Activated naive CD4-positive, alpha-beta T cell treated with anti-CD3 and anti-CD28 coated beads for 36 hours (primary cell): ENCODE data around the gene SH3PXD2B. TPM values are rescaled to one million over a fixed set of nuclear protein-coding genes. Genes with fewer than 3 reads are reported as not detected.
"Not testable (repeated sequence)": the region's sequence is repeated elsewhere in the genome, so short reads cannot be mapped to it uniquely, and the experiment has no call there.

ENCODE experiments used
- CTCF ChIA-PET: fragments of 350-600 bp; sonication (Branson Sonifier 250); formaldehyde crosslinking; loops from one replicate; lab custom pipeline; 2021; ENCODE audit warnings: antibody characterized with exemption; lab: Charles Lee
- DNase-seq: peaks from one replicate; pipeline ENCODE4 v3.0.0-alpha.2; 2020
- H3K27ac Mint-ChIP-seq: one replicate; pipeline ENCODE4 v1.8.0; 2021; ENCODE audit warnings: mild to moderate bottlenecking, mixed read lengths
- H3K27me3 Mint-ChIP-seq: one replicate; pipeline ENCODE4 v1.8.0; 2021; ENCODE audit warnings: low read depth, mixed read lengths
- H3K36me3 Mint-ChIP-seq: one replicate; pipeline ENCODE4 v1.8.0; 2021; ENCODE audit warnings: low read depth, mixed read lengths
- H3K4me1 Mint-ChIP-seq: one replicate; pipeline ENCODE4 v1.8.0; 2021; ENCODE audit warnings: low read depth, mixed read lengths
- H3K4me3 Mint-ChIP-seq: one replicate; pipeline ENCODE4 v1.8.0; 2021; ENCODE audit warnings: mild to moderate bottlenecking, moderate library complexity, mixed read lengths
- H3K9me3 Mint-ChIP-seq: one replicate; pipeline ENCODE4 v1.8.0; 2021; ENCODE audit warnings: mixed read lengths
- intact Hi-C: fragments of 100-400 bp; cut with micrococcal nuclease; formaldehyde crosslinking; loops from one replicate; pipeline ENCODE4 v1.15.1; 2023
- total RNA-seq, 2 experiments: library from RNA; stranded (reverse); gene quantifications; one replicate each; pipeline ENCODE4 v1.2.3, GENCODE V29; 2021

Gene SH3PXD2B
- total RNA-seq, 2 experiments from 2014 or later: 1.1 to 1.3 TPM

DNA sequence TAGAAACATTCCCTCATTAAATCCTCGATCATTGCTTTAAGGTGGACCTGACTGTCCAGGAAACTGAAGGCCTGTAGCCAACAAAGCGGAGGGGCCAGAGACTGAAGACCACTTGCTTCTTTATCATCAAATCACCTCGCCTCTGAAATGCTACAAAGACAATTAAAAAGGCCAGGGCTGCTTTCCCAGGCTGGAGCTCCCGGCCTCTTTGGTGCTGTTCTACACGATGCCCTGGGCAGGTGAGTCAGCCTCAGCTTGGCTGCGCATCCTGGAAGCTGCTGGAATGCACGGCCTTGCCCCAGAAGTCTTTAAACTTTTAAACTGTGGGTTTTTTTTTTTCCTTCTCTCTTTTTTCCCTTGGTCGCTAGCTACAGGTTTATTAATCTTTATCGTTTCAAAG is 46.5 kb downstream of the SH3PXD2B start:
- no peak for DNase-seq
- Mint-ChIP-seq H3K27ac (no peak overlapping the region), H3K36me3 (no peaks in the 10 kb centered on the region), H3K27me3 (peaks cover 4% of the 10 kb centered on the region), H3K4me1 (peaks cover 18% of the 10 kb centered on the region), H3K9me3 (no peaks in the 10 kb centered on the region), H3K4me3 (no peak overlapping the region)
- intact Hi-C loops: no loop called here
- CTCF ChIA-PET: no interaction called here

DNA sequence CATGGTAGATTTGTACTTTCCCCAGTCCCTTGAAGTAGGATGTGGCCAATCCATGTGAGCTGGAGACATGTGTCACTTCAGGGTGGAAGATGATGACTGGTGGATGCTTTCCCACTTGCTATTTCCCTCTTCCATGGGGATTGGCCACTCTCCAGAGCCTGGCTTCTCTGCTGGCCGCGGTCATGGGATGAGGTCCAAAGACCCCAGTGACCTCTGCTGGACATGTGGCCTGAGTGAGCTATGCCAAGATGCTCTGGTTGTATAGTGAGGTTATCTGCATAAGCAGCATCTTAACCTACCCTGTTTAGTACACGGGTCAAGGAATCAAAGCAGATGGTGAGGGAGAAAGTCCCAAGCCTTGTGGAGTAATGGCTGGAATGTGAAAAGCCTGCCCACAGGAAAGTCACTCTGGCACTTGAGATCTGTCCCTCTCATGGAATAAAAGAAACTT is 47.1 kb downstream of the SH3PXD2B start:
- Mint-ChIP-seq H3K4me1 (peaks cover 13% of the 10 kb centered on the region), H3K27ac (no peak overlapping the region)

DNA sequence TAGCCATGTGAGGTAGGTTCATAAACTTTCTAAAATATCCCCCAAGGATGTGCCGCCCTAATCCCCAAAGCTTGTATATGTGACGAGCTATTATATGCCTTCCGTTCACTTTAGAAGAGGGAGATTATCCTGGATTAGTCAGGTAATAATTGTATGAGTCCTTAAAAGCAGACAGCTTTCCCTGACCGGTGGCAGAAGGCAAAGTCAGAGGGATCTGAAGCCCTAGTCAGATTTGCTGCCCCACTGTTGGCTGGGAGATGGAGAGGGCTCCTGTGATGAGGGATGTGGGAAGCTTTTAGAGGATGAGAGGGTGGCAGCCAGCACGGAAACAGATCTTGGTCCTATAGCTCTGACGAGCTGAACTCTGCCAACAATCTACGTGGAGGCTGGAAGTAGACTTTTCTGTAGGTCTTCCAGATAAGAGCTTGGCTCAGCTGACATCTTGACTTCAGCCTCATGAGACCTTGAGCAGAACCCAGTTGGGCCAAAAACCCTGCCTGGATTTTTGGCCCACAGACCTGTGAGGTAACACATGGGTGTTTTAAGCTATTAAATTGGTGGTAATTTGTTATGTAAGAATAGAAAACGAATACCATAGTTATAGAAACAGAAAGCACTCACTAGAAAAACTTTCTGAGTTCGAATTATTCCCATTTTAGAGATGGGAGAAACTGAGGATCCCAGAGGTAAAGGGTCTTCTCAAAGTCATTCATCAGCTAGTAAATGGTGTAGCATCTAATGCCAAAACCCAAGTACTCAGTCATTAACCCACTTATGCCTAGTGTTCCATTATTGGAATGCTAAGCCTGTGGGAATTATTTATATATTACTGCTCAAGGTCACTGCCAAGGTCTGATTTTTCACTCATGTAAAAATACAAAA is 48.9 kb downstream of the SH3PXD2B start:
- DNase-seq: no peak
- no peak overlapping the region for H3K27ac Mint-ChIP-seq
- no peaks in the 10 kb centered on the region for H3K36me3 Mint-ChIP-seq
- H3K4me1 Mint-ChIP-seq: peaks cover 5% of the 10 kb centered on the region
- intact Hi-C loops: no loop called here
- CTCF ChIA-PET: interaction anchor here (0.7 kb wide), 1 partner anchor 45 kb away, joined by 3 read pairs; no protein-coding TSS in a partner anchor
- H3K27me3 Mint-ChIP-seq: no peaks in the 10 kb centered on the region
- no peak overlapping the region for H3K4me3 Mint-ChIP-seq
- H3K9me3 Mint-ChIP-seq: no peaks in the 10 kb centered on the region

More for the DNA sequence above, 47.1 kb downstream of the SH3PXD2B start:
- CTCF ChIA-PET: interaction anchor here (0.8 kb wide), 1 partner anchor 44 kb away, joined by 3 read pairs; no protein-coding TSS in a partner anchor
- Mint-ChIP-seq H3K4me3 (no peak overlapping the region), H3K9me3 (no peaks in the 10 kb centered on the region), H3K27me3 (no peaks in the 10 kb centered on the region), H3K36me3 (no peaks in the 10 kb centered on the region)
- DNase-seq: no peak
- intact Hi-C loops: no loop called here

DNA sequence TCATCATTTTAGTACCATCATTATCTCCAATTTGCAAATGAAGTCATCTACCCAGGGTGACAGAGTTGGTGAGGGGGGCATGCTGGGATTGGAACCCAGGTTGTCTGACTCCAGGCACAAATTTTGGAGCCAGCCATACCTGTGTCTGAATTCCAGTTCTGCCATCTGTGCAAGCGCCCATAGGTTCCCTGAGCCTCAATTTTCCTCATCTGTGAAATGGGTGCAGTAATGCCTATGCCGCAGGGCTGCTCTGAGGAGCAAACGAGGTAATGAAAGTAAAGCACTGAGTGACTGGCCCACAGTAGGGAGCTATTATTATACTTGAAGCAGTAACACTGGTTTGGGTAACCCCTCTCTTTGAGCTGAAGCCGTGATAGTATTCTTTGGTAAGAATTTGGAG is 49.6 kb downstream of the SH3PXD2B start:
- peaks cover 1% of the 10 kb centered on the region for H3K27me3 Mint-ChIP-seq
- H3K27ac Mint-ChIP-seq: no peak overlapping the region
- H3K4me1 Mint-ChIP-seq: no peaks in the 10 kb centered on the region
- no peaks in the 10 kb centered on the region for H3K9me3 Mint-ChIP-seq
- CTCF ChIA-PET: interaction anchor here (0.7 kb wide), 1 partner anchor 100 kb away, joined by 3 read pairs; no protein-coding TSS in a partner anchor
- H3K36me3 Mint-ChIP-seq: no peaks in the 10 kb centered on the region
- DNase-seq: no peak
- H3K4me3 Mint-ChIP-seq: no peak overlapping the region
- intact Hi-C loops: no loop called here

DNA sequence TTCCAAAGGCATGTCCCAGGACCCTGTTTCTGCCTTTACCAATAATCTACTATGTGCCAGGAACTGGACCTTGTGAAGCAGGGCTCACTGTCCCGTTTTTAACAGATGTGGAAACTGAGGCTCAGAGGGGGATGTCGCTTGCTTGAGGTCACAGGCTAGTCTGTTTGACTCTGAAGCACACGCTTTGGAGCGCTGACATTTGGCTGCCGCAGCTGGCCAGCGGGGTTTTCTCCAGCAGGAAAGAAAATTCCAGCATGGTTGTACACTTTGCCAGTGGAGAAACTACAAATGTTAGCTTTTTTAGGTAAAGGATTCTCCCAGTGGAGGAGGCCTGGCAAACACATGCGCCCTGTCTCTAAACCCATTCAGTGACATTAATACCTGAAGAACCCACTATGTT is 50.5 kb downstream of the SH3PXD2B start:
- H3K27me3 Mint-ChIP-seq: peaks cover 4% of the 10 kb centered on the region
- H3K27ac Mint-ChIP-seq: no peak overlapping the region
- no peak for DNase-seq
- intact Hi-C loops: no loop called here
- no peaks in the 10 kb centered on the region for H3K4me1 Mint-ChIP-seq
- H3K4me3 Mint-ChIP-seq: no peak overlapping the region
- no peaks in the 10 kb centered on the region for H3K9me3 Mint-ChIP-seq
- CTCF ChIA-PET: no interaction called here
- no peaks in the 10 kb centered on the region for H3K36me3 Mint-ChIP-seq

DNA sequence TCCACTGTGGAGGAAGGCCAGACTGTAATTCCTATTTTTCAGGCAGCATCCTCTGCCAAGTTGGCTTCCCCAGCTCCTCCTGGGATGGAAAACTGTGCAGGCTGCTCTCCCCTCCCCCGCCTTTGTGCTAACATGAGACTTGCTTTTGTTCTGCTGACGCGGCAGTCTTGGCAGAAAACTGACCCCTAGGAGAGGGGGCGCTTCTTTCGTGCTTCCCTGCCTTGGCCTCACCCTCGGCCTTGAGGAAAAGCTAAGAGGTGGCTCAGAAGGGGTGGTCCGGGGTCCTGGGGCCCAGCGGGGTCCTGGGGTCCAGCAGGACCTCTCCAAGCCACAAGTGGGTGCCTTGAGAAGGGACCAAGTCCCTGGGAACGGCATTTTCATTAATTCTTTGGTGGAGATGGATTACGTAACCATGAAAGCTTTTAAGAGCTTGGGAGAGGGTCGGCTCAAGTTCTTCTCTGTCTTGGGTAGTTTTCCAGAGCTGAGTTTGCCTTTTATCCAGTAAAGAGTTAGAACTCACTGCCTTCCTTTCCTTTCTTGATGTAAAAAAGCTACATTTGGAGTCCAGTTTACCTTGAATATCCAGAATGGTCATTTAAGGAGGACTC is 51.0 kb downstream of the SH3PXD2B start:
- no peak overlapping the region for H3K4me3 Mint-ChIP-seq
- no peaks in the 10 kb centered on the region for H3K9me3 Mint-ChIP-seq
- H3K36me3 Mint-ChIP-seq: no peaks in the 10 kb centered on the region
- DNase-seq: no peak
- no peaks in the 10 kb centered on the region for H3K4me1 Mint-ChIP-seq
- CTCF ChIA-PET: no interaction called here
- intact Hi-C loops: no loop called here
- H3K27ac Mint-ChIP-seq: no peak overlapping the region
- H3K27me3 Mint-ChIP-seq: peaks cover 4% of the 10 kb centered on the region

DNA sequence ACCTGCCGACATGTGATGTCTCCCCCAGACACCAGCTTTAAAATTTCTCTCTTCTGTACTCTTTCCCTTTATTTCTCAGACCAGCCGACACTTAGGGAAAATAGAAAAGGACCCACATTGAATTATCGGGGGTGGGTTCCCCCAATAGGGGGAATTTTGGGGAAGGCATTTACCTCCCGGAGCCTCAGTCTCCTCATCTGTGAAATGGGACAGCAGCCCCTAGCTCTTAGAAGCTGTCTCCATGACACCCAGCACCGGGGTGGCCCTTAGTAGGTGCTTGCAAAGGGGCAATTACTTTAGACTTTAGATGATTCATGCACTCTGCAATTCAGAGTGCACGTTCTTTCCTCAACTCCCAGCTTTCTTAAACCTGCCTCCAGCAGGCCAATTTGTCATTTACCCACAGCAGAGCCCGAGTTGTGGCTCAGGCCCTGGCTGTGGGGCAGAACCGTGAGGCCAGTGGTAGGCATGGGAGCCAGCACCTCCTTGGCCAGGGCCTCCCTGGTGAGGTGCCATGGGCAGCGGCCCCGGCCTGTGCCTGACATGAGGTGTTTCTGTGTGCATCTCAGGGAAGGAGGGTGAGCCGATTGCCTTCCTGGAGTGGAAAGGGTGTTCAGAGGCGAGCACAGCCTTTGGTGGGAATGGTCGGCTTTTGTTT is 51.7 kb downstream of the SH3PXD2B start:
- CTCF ChIA-PET: no interaction called here
- H3K9me3 Mint-ChIP-seq: peaks cover 2% of the 10 kb centered on the region
- intact Hi-C loops: no loop called here
- H3K4me1 Mint-ChIP-seq: no peaks in the 10 kb centered on the region
- H3K27me3 Mint-ChIP-seq: peaks cover 4% of the 10 kb centered on the region
- DNase-seq: no peak
- no peak overlapping the region for H3K27ac Mint-ChIP-seq
- no peaks in the 10 kb centered on the region for H3K36me3 Mint-ChIP-seq
- no peak overlapping the region for H3K4me3 Mint-ChIP-seq

DNA sequence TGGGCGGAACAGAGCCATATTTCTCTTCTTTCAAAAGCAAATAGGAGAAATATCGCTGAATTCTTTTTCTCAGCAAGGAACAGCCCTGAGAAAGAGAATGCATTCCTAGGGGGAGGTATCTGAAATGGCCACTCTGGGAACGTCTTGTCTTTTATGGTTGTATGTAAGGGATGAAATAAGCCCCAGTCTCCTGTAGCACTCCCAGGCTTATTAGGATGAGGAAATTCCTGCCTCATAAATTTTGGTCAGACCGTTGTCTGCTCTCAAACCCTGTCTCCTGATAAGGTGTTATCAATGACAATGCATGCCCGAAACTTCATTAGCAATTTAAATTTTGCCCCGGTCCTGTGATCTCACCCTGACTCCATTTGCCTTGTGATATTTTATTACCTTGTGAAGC is 52.3 kb downstream of the SH3PXD2B start:
- H3K27ac Mint-ChIP-seq, DNase-seq, H3K4me1 Mint-ChIP-seq, H3K4me3 Mint-ChIP-seq, H3K27me3 Mint-ChIP-seq, H3K36me3 Mint-ChIP-seq, H3K9me3 Mint-ChIP-seq, intact Hi-C loops, CTCF ChIA-PET: not testable (repeated sequence)

DNA sequence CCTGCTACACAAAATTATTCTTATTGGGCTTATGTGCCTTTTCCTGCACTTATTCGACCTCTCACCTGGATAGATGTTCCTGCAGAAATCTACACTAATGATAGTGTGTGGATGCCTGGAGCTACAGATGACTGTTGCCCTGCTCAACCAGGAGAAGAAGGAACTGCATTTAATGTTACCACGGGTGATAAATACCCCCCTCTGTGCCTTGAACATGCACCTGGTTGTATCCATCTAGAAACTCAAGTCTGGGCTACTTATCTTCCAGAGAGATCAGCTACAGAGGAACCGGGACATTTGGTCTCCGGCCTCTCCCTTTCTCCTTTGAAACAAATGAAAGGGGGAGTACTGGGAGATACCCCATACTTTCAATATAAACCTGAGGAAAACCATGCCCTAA is 54.5 kb downstream of the SH3PXD2B start:
- intact Hi-C loops: no loop called here
- H3K4me1 Mint-ChIP-seq: no peaks in the 10 kb centered on the region
- peaks cover 4% of the 10 kb centered on the region for H3K27me3 Mint-ChIP-seq
- CTCF ChIA-PET: no interaction called here
- DNase-seq: no peak
- no peaks in the 10 kb centered on the region for H3K36me3 Mint-ChIP-seq
- peaks cover 7% of the 10 kb centered on the region for H3K9me3 Mint-ChIP-seq
- H3K27ac Mint-ChIP-seq: no peak overlapping the region
- H3K4me3 Mint-ChIP-seq: no peak overlapping the region

DNA sequence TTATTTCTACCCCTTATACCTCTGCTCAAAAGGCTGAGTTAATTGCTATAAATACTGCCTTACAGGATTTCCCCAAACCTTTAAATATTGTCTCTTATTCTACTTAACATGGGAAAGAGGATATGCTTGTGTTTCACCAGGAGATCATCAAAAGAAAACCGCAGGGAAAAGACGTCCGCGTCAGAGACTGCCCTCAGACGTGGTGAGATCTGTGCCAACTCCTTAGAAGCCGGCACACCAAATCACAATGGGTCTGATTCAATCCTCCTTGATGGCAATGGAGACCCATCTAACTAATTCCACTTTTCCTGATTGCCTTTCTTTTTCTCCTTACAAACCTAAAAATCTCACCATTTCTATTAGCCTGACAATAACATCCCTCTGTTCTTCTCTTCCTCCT is 55.0 kb downstream of the SH3PXD2B start:
- Mint-ChIP-seq H3K36me3 (no peaks in the 10 kb centered on the region), H3K4me3 (no peak overlapping the region), H3K27me3 (peaks cover 6% of the 10 kb centered on the region), H3K4me1 (no peaks in the 10 kb centered on the region), H3K9me3 (peaks cover 7% of the 10 kb centered on the region), H3K27ac (no peak overlapping the region)
- intact Hi-C loops: no loop called here
- CTCF ChIA-PET: no interaction called here
- no peak for DNase-seq

DNA sequence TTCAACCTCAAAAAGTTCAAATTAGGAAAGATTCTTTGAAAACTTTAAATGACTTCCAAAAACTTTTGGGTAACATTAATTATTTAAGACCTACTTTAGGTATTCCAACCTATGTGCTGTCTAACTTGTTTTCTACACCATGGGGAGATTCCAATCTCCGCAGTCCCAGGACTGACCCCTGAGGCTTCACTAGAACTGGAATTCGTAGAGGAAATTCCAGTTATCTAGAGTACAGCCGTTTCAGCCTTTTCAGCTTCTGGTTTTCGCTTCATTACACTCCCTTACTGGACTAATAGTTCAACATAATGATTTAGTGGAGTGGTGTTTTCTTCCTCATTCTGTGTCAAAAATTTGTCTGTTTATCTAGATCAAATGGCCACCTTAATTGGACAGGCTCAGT is 55.7 kb downstream of the SH3PXD2B start:
- H3K4me1 Mint-ChIP-seq, CTCF ChIA-PET, H3K36me3 Mint-ChIP-seq, H3K9me3 Mint-ChIP-seq, intact Hi-C loops, DNase-seq, H3K27ac Mint-ChIP-seq, H3K4me3 Mint-ChIP-seq: not testable (repeated sequence)
- peaks cover 10% of the 10 kb centered on the region for H3K27me3 Mint-ChIP-seq

DNA sequence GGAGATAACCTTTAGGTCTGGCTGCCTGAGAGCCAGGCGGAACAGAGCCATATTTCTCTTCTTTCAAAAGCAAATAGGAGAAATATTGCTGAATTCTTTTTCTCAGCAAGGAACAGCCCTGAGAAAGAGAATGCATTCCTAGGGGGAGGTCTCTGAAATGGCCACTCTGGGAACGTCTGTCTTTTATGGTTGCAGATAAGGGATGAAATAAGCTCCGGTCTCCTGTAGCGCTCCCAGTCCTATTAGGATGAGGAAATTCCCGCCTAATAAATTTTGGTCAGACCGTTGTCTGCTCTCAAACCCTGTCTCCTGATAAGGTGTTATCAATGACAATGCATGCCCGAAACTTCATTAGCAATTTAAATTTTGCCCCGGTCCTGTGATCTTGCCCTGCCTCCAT is 57.3 kb downstream of the SH3PXD2B start:
- H3K4me1 Mint-ChIP-seq, H3K4me3 Mint-ChIP-seq, intact Hi-C loops, DNase-seq, CTCF ChIA-PET, H3K27ac Mint-ChIP-seq, H3K9me3 Mint-ChIP-seq, H3K36me3 Mint-ChIP-seq: not testable (repeated sequence)
- H3K27me3 Mint-ChIP-seq: peaks cover 10% of the 10 kb centered on the region
